OCI-LY3 (cell line): ENCODE results near the gene CCDC157.

Experiments
- EZH2phosphoT487 ChIP-seq: fragments of 200-600 bp; shearing (Covaris generic); IDR thresholded peaks from 2 replicates; pipeline ENCODE4 v1.6.1; 2018; ENCODE audit warnings: antibody characterized with exemption, mixed run types, low read depth
- TF ChIP-seq, protein P1 (sequence below): fragments of 200-600, 300-600 bp; sonication (generic); IDR thresholded peaks from 2 replicates; pipeline ENCODE4 v1.5.1; 2014; ENCODE audit warnings: antibody characterized with exemption, low read length, low read depth

DNA sequence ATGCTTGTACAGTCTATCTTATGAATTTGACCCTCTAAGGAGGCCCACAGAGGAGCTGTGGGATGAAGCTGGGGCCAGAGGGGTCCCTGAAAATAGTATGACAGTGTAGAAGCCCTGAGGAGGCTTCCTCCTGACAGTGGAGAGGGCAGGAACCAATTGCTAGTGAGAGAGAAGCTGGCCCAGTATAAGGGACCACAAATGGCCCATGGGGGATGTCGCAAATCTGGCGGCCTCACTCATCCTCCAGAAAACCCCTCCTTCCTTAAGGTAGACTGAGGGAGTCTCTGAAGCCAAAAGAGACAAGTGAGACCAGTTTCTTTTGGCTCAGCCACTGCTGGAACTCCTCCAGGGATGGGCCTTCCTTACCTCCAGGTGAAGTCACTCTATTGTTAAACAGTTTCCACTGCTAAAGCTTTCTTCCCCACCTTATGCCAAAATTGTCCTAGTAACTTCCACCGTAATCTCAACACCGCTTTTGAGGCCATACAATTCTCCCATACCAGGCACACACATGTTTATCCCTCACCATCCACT lies 49.7 kb upstream of the CCDC157 start:
- TF ChIP-seq, protein P1, sequence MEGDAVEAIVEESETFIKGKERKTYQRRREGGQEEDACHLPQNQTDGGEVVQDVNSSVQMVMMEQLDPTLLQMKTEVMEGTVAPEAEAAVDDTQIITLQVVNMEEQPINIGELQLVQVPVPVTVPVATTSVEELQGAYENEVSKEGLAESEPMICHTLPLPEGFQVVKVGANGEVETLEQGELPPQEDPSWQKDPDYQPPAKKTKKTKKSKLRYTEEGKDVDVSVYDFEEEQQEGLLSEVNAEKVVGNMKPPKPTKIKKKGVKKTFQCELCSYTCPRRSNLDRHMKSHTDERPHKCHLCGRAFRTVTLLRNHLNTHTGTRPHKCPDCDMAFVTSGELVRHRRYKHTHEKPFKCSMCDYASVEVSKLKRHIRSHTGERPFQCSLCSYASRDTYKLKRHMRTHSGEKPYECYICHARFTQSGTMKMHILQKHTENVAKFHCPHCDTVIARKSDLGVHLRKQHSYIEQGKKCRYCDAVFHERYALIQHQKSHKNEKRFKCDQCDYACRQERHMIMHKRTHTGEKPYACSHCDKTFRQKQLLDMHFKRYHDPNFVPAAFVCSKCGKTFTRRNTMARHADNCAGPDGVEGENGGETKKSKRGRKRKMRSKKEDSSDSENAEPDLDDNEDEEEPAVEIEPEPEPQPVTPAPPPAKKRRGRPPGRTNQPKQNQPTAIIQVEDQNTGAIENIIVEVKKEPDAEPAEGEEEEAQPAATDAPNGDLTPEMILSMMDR, result no peak
- TF ChIP-seq EZH2phosphoT487, result no peak
